HG02943 (cell line): ENCODE measurements around the gene GSTK1.
"Not testable (repeated sequence)": the region's sequence is repeated elsewhere in the genome, so short reads cannot be mapped to it uniquely, and the experiment has no call there.

Experiments used
- ATAC-seq: cut with Tn5 transposase; IDR thresholded peaks from one replicate; pipeline ENCODE4 v1.9.1; 2021; ENCODE audit warnings: mild to moderate bottlenecking, low read depth, moderate library complexity; ENCODE audit not compliant: unreplicated experiment

Gene GSTK1

GRCh38 chr7:143265017-143265693, 1.9 kb downstream of the GSTK1 start:
- ATAC-seq: no peak

- ATAC-seq: no peak
Measured at GRCh38 chr7:143269251-143269650, 6.0 kb downstream of the GSTK1 start.

- ATAC-seq: no peak
Measured at GRCh38 chr7:143271240-143271639, 8.0 kb downstream of the GSTK1 start.

GRCh38 chr7:143272871-143273270, 9.6 kb downstream of the GSTK1 start:
- ATAC-seq: no peak

- no peak for ATAC-seq
Measured at GRCh38 chr7:143279186-143280098, 16.2 kb downstream of the GSTK1 start.

GRCh38 chr7:143280160-143280559, 16.9 kb downstream of the GSTK1 start:
- ATAC-seq: no peak

GRCh38 chr7:143280566-143280965, 17.3 kb downstream of the GSTK1 start:
- ATAC-seq: no peak

GRCh38 chr7:143281529-143281928, 18.3 kb downstream of the GSTK1 start:
- ATAC-seq: no peak

GRCh38 chr7:143282124-143282523, 18.9 kb downstream of the GSTK1 start:
- no peak for ATAC-seq

- ATAC-seq: no peak
Measured at GRCh38 chr7:143283381-143283780, 20.1 kb downstream of the GSTK1 start.

GRCh38 chr7:143284591-143285469, 21.6 kb downstream of the GSTK1 start, which contains the start of gene TMEM139:
Gene TMEM139 (plus strand): TSS chr7:143284958. CDS start chr7:143285958, 1,000 bp downstream.
- ATAC-seq: no peak

GRCh38 chr7:143285470-143285778, 22.2 kb downstream of the GSTK1 start:
- no peak for ATAC-seq

- no peak for ATAC-seq
Measured at GRCh38 chr7:143285806-143286521, 22.7 kb downstream of the GSTK1 start.

- no peak for ATAC-seq
Measured at GRCh38 chr7:143286522-143286890, 23.3 kb downstream of the GSTK1 start.

- ATAC-seq: no peak
Measured at GRCh38 chr7:143287339-143287934, 24.2 kb downstream of the GSTK1 start.

- ATAC-seq: peak; percentile 87
Measured at GRCh38 chr7:143287935-143288826, 24.9 kb downstream of the GSTK1 start, which contains the start of gene CASP2. Gene CASP2 (plus strand): TSS chr7:143288351. CDS start chr7:143288456, 105 bp downstream.

GRCh38 chr7:143288836-143289235, 25.6 kb downstream of the GSTK1 start:
- no peak for ATAC-seq

GRCh38 chr7:143289421-143289820, 26.2 kb downstream of the GSTK1 start:
- no peak for ATAC-seq

- ATAC-seq: not testable (repeated sequence)
Measured at GRCh38 chr7:143289888-143290287, 26.6 kb downstream of the GSTK1 start.
